ENCODE measurements around the gene KPRP. TPM values are rescaled to one million over a fixed set of nuclear protein-coding genes. Genes with fewer than 3 reads are reported as not detected.

KPRP gene
- total RNA-seq: not detected

DNA sequence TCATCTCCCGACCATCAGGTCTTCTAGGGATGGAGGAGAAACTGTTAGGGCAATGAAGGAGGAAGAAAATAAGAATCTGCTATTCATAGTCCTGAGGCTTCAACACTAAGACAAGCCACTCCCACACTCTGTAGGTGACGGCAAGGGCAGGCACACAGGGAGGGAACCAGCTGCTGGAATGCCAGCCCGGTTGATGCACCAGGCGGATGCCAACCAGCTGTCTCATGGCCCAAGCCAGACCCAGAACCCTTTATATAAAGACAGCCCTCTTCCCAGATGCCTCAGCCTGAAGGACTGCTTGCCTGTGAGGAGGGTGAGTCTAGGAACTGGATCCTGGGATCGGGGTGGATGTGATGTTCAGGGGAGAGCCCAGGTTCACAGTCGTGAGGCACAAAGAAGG is at the start of gene KPRP:
Gene KPRP (plus strand): TSS at position 279 of the 400 bp plus-strand sequence. CDS start 1,564 bp downstream, outside the sequence.
- intact Hi-C loops (cut with DNase I): no loop called here
- ATAC-seq (no peak), DNase-seq (ENCODE audit: low spot score) (no peak)

DNA sequence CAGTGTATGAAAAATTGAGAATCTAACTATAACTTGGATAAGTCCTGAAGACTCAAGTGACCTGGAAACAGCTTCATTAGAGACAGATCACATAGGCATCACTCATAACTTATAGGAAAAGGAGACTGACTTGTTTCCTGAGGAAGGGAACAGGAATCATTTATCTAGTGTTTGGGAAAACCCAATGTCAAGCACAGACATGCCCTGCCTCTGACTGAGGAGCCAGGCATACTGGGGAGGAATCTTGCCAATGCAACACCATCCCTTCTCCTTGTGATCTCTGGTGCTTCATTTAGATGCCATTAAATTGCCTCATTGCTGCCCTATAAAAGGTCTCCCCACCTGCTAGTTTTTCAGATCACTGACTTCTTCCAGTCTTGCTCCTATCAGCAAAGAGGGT is 39.6 kb upstream of the KPRP start:
- ATAC-seq (no peak), DNase-seq (ENCODE audit: low spot score) (no peak)
- intact Hi-C loops (cut with DNase I): no loop called here

DNA sequence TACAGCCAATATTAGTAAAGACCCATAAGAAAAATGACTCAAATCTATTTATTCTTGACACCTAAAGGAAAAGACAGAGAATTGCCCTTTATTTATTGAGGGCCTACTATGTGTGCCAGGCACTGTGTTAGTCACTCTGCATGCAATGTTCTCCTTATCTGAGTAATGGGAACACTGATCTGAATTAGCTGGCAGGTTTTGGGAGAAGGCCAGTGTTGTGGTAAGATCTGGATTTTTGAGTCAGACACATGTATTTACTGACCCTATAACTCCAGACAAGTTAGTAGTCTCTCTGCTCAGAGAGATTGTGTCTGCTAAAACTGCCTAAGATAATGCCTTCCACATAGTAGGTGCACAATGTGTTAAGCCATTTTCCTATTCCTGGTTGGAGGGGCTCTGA is 32.6 kb upstream of the KPRP start:
- DNase-seq (ENCODE audit: low spot score) (no peak), ATAC-seq (no peak)
- intact Hi-C loops (cut with DNase I): no loop called here

DNA sequence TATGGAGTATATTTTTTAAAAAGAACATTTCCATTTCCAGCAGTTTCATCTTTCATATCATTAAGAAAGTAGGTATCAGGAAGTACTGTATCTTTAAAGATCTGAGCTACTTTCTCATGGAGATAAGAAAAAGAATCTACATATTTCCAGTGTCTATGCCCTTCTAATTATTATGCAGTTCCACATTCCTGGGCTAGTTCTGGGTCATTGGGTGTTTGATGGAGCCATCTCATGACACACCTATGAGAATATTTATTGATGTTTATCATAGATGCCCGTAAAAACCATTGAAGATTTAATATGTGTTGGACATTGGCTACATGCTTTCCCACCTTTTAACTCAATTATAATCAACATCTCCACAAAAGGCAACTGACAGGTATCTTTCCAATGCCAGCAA is 28.8 kb upstream of the KPRP start:
- ATAC-seq: no peak
- no peak for DNase-seq (ENCODE audit: low spot score)
- intact Hi-C loops (cut with DNase I): no loop called here

GRCh38 chr1:152735648-152736047 is 22.2 kb upstream of the KPRP start:
- ATAC-seq (no peak), DNase-seq (ENCODE audit: low spot score) (no peak)
- intact Hi-C loops (cut with DNase I): no loop called here

- intact Hi-C loops (cut with DNase I): no loop called here
- DNase-seq (ENCODE audit: low spot score) (no peak), ATAC-seq (no peak)
These were observed 19.8 kb upstream of the KPRP start for GRCh38 chr1:152737997-152738396.

- intact Hi-C loops (cut with DNase I): no loop called here
- DNase-seq (ENCODE audit: low spot score) (no peak), ATAC-seq (no peak)
These were observed 18.0 kb upstream of the KPRP start for GRCh38 chr1:152739841-152740240.

DNA sequence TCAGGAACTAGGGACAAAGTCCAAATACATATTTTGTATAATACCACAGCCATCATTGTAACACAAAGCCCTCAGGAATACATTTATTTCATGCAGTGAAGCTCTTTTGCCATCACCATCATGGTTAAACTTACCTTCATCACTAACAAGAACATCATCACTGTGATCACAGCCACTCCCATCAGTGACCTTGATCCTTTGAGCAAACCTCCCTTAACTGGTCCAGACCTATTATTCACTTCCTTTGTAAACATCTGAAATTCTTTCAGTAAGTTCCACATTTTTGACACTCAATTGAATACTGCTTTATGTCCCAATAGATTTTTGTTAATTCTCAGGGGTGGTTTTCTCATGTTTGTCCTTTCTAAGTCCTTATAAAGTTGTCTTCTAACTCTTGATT is 16.2 kb upstream of the KPRP start:
- intact Hi-C loops (cut with DNase I): no loop called here
- no peak for DNase-seq (ENCODE audit: low spot score)
- ATAC-seq: no peak

DNA sequence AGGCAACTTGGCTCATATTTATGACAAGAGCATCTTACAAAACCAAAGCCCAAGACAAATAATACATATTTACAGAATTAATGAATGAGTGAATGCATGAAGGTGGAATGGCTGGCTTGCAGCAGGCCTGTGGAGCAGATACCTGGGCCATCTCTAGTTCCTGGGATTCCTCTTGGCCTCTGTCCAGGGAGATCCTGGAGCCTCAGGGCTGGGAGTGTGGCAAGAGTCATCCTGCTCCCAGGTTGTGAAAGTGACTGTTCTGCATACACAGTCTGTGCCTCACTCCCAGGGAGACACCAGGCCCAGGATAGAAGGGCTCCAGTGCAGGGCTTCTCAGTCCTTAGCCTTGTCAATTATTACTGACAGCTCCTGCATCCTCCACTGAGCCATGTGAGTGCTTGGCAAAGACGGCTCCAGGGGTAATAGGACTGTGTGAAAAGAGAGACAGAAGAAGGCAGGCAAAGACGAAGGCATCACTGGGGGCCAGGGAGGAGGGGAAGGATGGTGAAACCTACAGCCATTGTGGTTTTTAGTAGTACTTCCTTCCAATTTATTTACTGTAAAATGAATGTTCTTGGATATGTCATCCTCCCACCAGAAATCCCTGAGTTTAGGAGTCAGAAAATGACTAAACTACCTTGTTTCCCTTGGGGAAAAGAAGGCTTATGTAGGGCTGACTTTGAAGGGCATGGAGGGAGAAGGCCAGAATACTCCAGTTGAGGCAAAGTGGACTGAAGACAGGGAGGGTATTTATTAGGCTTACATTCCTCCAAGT is 14.3 kb upstream of the KPRP start:
- intact Hi-C loops (cut with DNase I): no loop called here
- ATAC-seq: no peak

DNA sequence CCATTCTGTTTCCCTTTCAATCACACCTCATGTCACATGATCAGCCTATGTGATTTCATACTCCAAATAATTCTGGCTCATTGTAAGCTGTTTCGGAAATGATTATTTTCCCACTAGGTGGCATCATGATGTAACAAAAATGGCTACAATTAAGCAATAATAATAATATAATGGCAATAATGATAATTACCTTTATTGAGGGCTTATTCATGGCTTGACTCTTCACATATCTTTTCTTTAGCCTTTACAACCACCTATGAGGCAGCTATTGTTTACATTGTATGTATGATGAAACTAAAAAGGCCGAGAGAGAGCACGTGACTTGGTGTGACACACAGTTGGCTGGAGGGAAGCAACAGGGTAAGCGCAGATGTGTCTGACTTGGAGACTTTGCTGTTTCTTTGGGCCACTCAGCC is 12.5 kb upstream of the KPRP start:
- DNase-seq (ENCODE audit: low spot score): no peak
- intact Hi-C loops (cut with DNase I): no loop called here
- ATAC-seq: no peak

More for the DNA sequence above, 14.3 kb upstream of the KPRP start:
- DNase-seq (ENCODE audit: low spot score): no peak

GRCh38 chr1:152745765-152746444 is 11.9 kb upstream of the KPRP start:
- DNase-seq (ENCODE audit: low spot score) (no peak), ATAC-seq (no peak)
- intact Hi-C loops (cut with DNase I): no loop called here

DNA sequence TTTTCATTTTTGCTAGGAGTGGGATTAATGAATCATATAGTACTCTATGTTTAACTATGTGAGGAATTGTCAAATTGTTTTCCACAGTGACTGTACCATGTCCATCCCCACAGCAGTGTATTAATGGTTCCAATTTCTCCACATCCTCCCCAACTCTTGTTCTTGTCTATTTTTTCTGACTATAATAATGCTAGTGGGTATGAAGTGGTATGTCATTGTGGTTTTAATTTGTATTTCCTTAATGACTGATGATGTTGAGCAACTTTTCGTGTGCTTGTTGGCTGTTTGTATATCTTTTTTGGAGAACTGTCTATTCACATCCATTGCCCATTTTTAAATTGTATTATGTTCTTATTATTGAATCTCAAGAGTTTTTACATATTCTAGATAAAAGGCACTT is 10.0 kb upstream of the KPRP start:
- no peak for ATAC-seq
- DNase-seq (ENCODE audit: low spot score): no peak
- intact Hi-C loops (cut with DNase I): no loop called here

GRCh38 chr1:152752225-152752624 is 5.6 kb upstream of the KPRP start:
- intact Hi-C loops (cut with DNase I): no loop called here
- no peak for ATAC-seq

DNA sequence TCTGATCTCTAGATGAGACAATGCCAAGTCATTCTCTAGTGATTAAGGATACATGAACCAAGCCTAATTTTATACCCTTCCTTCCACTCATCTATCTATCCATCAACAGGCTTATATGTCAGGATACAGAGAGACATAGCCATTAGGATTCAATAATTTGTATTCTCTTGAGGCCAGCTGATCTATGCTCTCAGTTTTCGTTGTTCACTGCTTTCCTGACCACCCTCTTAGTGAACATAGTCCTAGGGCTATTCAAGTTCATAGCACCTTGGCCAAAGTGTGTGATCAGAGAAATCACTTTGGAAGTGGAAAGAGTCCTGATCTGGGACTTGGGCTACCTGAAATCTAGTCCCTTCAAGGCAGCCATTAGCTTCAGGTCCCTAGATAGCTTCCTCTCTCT is 4.2 kb upstream of the KPRP start:
- no peak for DNase-seq (ENCODE audit: low spot score)
- intact Hi-C loops (cut with DNase I): no loop called here
- ATAC-seq: no peak

More at GRCh38 chr1:152752225-152752624, 5.6 kb upstream of the KPRP start:
- DNase-seq (ENCODE audit: low spot score): no peak

DNA sequence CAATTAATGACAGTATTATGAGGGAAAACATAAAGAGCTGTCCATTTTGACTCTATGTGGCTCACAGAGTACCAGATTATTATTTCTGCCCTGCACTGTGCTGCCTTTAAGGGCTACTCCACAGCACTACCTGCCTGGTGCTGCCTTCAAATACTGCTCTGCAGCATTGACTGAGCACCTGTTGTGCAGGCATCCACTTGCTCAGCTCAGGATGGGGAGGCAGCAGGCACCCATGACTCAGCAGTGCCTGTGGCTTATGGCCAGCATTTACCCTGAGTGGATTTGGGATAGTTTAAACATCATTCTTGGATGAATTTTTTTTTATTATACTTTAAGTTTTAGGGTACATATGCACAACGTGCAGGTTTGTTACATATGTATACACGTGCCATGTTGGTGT is 953 bp upstream of the KPRP start:
- intact Hi-C loops (cut with DNase I): no loop called here
- DNase-seq (ENCODE audit: low spot score) (no peak), ATAC-seq (no peak)

DNA sequence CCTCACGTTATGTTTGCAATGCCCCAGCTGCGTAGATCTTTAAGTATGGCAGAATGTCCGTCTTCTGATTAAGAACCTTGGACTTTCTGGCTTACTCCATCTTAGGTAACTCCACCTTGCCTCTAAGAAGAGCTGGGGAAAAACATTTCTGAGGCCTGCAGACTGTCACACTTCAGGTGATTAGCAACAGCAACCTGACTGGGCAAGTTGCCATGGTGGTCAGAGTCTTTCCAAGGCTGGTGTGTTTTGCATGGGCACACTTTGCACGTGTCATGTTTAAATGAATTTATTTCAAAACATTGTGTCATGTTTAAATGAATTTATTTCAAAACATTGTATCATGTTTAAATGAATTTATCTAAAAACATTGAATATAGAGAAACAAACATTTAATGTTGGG is 811 bp downstream of the KPRP start:
- ATAC-seq: no peak
- no peak for DNase-seq (ENCODE audit: low spot score)
- intact Hi-C loops (cut with DNase I): no loop called here

DNA sequence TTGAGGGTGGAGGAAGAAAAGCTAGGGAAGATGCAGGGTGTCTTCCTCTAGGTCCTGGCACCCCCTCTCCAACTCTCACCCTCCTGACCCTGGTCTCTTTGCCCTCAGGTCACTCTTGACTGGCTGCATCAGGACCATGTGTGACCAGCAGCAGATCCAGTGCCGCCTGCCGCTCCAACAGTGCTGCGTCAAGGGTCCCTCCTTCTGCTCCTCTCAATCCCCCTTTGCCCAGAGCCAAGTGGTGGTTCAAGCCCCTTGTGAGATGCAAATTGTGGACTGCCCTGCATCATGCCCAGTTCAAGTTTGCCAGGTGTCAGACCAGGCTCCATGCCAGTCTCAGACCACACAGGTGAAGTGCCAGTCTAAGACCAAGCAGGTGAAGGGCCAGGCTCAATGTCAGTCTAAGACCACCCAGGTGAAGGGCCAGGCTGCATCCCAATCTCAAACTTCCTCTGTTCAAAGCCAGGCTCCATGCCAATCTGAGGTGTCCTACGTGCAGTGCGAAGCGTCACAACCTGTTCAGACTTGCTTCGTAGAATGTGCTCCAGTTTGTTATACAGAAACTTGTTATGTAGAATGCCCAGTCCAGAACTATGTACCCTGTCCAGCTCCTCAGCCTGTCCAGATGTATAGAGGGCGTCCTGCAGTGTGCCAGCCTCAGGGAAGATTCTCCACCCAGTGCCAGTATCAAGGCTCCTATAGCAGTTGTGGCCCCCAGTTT is 1.8 kb downstream of the KPRP start:
- ATAC-seq (no peak), DNase-seq (ENCODE audit: low spot score) (no peak)
- intact Hi-C loops (cut with DNase I): no loop called here

DNA sequence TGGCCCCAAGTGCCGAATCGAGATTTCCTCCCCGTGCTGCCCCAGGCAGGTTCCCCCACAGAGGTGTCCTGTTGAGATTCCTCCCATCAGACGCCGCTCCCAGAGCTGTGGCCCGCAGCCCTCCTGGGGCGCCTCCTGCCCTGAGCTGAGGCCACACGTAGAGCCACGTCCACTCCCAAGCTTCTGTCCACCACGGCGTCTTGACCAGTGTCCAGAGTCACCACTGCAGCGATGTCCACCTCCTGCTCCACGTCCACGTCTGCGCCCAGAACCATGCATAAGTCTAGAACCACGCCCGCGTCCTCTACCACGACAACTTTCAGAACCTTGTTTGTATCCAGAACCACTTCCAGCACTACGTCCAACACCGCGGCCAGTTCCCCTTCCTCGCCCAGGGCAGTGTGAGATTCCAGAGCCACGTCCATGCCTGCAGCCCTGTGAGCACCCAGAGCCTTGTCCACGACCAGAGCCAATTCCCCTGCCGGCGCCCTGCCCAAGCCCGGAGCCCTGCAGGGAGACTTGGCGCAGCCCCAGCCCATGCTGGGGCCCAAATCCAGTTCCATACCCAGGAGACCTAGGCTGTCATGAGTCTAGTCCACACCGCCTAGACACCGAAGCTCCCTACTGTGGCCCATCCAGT is 2.8 kb downstream of the KPRP start:
- no peak for ATAC-seq
- intact Hi-C loops (cut with DNase I): no loop called here
- DNase-seq (ENCODE audit: low spot score): no peak

GRCh38 chr1:152761609-152762213 is 3.9 kb downstream of the KPRP start:
- no peak for ATAC-seq
- DNase-seq (ENCODE audit: low spot score): no peak
- intact Hi-C loops (cut with DNase I): no loop called here
